PFSK-1 (cell line): ENCODE results near the gene CNFN.

Experiments used
- FOXP2 ChIP-seq: optimal IDR thresholded peaks from 2 replicates; pipeline ENCODE3; 2011; ENCODE audit warnings: borderline replicate concordance, control low read depth, inconsistent platforms; ENCODE audit not compliant: insufficient read depth; ENCODE audit errors: extremely low read length, extremely low read depth
- POLR2AphosphoS5 ChIP-seq: IDR thresholded peaks from 2 replicates; pipeline ENCODE4 v1.6.1; 2012; ENCODE audit warnings: low read depth, mild to moderate bottlenecking, control low read depth, low read length, moderate library complexity
- REST ChIP-seq, 2 experiments: IDR thresholded peaks; 2 replicates each; pipeline versions ENCODE4 v1.6.1 to v1.8.0; 2011 to 2012; ENCODE audit warnings: low read depth in 2 of 2, low read length in 2 of 2, control low read depth in 1 of 2, inconsistent platforms in 1 of 2, mild to moderate bottlenecking in 1 of 2, moderate library complexity in 1 of 2; ENCODE audit not compliant: insufficient read depth in 1 of 2
- SIN3A ChIP-seq: IDR thresholded peaks from 2 replicates; pipeline ENCODE4 v1.6.1; 2012; ENCODE audit warnings: mild to moderate bottlenecking, low read length, moderate library complexity, borderline replicate concordance; ENCODE audit not compliant: insufficient read depth
- TAF1 ChIP-seq: IDR thresholded peaks from 2 replicates; pipeline ENCODE4 v1.6.1; 2012; ENCODE audit warnings: low read length, control low read depth, borderline replicate concordance; ENCODE audit not compliant: insufficient read depth

Gene CNFN

DNA sequence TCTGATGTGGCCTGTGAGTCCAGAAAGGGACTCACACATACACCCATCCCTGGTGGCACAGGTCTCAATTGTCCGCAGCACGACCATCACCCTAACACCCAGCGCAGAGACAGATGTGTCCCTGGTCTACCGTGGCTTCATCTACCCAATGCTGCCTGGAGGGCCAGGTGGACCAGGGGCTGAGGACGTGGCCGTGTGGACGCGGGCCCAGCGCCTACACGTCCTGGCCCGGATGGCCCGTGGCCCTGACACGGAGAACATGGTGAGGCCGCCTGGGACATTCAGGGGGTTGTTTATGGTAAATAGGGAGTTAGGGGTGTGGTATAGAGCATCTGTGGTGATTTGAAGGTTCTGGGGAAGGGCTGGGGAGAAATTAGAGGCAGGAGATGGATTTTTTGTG, 41.9 kb downstream of the CNFN start:
- TF ChIP-seq POLR2AphosphoS5 (no peak), FOXP2 (no peak), SIN3A (no peak), REST (IDR thresholded peaks at IDR 0.05; ENCODE audit: insufficient read depth in 1 of 2, low read depth in 2 of 2, low read length in 2 of 2) (no peak), TAF1 (no peak)

DNA sequence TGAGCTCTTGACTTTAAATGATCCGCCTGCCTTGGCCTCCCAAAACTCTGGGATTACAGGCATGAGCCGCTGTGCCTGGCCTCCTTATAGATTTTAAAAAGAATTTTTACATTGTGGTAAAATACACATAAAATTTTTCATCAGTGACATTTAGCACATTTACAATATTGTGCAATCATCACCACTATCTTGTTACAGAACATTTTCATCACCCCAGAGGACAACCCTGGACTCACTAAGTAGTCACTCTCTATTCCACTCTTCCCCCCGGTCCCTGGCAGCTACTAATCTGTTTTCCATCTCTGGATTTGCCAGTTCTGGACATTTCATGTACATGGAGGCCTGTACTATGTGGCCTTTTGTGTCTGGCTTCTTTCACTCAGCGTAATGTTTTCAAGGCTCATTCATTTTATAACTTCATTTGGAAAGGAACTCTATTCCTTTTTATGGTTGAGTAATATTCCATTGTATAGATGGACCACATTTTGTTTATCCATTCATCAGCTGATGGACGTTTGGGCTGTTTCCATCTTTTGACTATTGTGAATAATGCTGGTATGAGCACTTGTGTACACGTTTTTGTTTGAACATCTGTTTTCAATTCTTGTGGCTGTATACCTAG, 44.8 kb downstream of the CNFN start:
- TF ChIP-seq TAF1, result no peak
- TF ChIP-seq SIN3A, result no peak
- TF ChIP-seq FOXP2, result no peak
- no peak for TF ChIP-seq POLR2AphosphoS5
- no peak for TF ChIP-seq REST (IDR thresholded peaks at IDR 0.05; ENCODE audit: insufficient read depth in 1 of 2, low read depth in 2 of 2, low read length in 2 of 2)

DNA sequence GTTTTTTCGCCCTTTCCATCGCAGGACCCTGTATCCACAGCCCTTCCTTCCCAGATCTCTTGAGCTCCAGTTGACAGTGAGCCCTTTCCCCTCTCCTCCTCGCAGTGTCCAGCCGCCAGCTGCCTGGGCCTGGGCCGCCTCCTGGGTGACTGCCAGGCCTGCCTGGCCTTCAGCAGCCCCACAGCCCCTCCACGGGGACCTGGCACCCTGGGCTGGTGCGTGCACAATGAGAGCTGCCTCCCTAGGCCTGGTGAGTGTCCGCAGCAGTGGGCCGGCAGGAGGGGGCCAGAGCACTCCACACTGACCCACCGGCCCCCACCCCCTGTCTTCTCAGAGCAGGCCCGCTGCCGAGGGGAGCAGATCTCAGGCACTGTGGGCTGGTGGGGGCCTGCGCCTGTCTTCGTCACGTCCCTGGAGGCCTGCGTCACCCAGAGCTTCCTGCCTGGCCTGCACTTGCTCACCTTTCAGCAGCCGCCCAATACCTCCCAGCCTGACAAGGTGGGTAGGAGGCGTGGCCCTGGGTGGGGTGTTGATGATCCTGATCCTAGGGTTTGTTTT, 45.7 kb downstream of the CNFN start:
- no peak for TF ChIP-seq SIN3A
- no peak for TF ChIP-seq REST (IDR thresholded peaks at IDR 0.05; ENCODE audit: insufficient read depth in 1 of 2, low read depth in 2 of 2, low read length in 2 of 2)
- TF ChIP-seq POLR2AphosphoS5, result no peak
- no peak for TF ChIP-seq FOXP2
- TF ChIP-seq TAF1, result no peak

- TF ChIP-seq REST (IDR thresholded peaks at IDR 0.05; ENCODE audit: insufficient read depth in 1 of 2, low read depth in 2 of 2, low read length in 2 of 2) (no peak), FOXP2 (no peak), SIN3A (no peak), TAF1 (no peak), POLR2AphosphoS5 (no peak)
Observed at GRCh38 chr19:42343344-42344110, 46.6 kb downstream of the CNFN start.
